Measurements from ENCODE around the gene NACC2.

Gene NACC2

GRCh38 chr9:136137321-136138265 lies 42.5 kb upstream of the NACC2 start:
- H3K36me3 ChIP-seq (ENCODE audit: control insufficient read depth in 2 of 2, insufficient read depth in 1 of 2, low read length in 2 of 2): no peaks in the 10 kb centered on the region
- no peaks in the 10 kb centered on the region for H3K4me1 ChIP-seq (ENCODE audit: control insufficient read depth, insufficient read depth, low read length)
- no peak for TF ChIP-seq ZNF701 (tag by site-specific recombination; IDR thresholded peaks at IDR 0.05)
- peak; percentile 24; the same call in 1 of the 2 replicates for TF ChIP-seq ZNF600 (tag by site-specific recombination; IDR thresholded peaks at IDR 0.05)
- no peak for TF ChIP-seq ZNF157 (tag by site-specific recombination; IDR thresholded peaks at IDR 0.05)
- no peak for TF ChIP-seq ZNF629 (tag by site-specific recombination; IDR thresholded peaks at IDR 0.05)
- no peak overlapping the region for H3K4me3 ChIP-seq (ENCODE audit: low read depth, low read length)
- H3K9me3 ChIP-seq (ENCODE audit: control insufficient read depth, insufficient read depth, low read depth, low read length): no peaks in the 10 kb centered on the region
- CTCF ChIA-PET: interaction anchor here (0.6 to 3.6 kb wide), 31 partner anchors 9 to 698 kb away, joined by 3 to 31 read pairs (median 4); partner anchors contain the start of genes DNLZ and UBAC1
- POLR2A ChIA-PET: no interaction called here
- H3K27ac ChIP-seq (ENCODE audit: extremely low read depth, low read depth, low read length): no peak overlapping the region

DNA sequence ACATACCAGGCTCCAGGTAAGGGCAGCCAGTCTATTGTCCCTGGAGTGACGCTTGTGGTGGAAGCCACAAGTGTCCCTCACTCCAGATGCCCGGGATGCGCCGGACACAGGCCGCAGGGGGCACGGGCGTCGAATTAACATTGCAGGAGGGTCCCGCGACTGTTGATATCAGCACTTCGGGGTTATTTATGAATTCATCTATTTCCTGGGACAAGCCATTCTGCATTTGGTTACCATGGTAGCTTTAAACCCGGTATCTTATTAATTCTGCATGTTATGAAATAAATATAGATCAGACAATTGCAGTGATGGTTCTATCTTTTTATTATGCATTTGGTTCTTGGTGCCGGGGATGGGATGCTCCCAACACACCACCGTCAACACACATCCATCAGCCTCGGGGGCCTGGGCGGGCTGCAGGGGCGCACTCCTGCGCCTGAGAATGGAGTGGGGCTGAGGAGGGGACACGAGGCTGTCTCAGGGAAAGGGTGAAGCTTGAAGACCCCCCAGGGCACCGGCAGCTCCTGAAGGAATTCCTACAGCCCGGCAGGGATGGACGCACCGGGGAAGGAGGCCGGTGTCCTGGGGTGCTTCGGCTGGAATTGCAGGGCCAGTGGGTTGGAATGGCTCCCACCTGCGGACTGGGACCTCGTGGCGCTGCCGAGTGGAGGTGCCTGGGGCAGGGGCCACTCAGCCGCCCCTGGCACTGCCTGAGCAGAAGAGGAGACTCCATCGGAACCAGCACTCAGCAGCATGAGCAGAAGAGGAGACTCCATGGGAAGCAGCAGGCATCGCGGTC lies 41.2 kb upstream of the NACC2 start:
- H3K27ac ChIP-seq (ENCODE audit: extremely low read depth, low read depth, low read length): no peak overlapping the region
- no peaks in the 10 kb centered on the region for H3K4me1 ChIP-seq (ENCODE audit: control insufficient read depth, insufficient read depth, low read length)
- no peak overlapping the region for H3K4me3 ChIP-seq (ENCODE audit: low read depth, low read length)
- 0 out of 2 replicates have a peak, but pooled peaks have one; percentile 19 for TF ChIP-seq SCRT2 (tag by site-specific recombination; IDR thresholded peaks at IDR 0.05)
- TF ChIP-seq, protein P1, sequence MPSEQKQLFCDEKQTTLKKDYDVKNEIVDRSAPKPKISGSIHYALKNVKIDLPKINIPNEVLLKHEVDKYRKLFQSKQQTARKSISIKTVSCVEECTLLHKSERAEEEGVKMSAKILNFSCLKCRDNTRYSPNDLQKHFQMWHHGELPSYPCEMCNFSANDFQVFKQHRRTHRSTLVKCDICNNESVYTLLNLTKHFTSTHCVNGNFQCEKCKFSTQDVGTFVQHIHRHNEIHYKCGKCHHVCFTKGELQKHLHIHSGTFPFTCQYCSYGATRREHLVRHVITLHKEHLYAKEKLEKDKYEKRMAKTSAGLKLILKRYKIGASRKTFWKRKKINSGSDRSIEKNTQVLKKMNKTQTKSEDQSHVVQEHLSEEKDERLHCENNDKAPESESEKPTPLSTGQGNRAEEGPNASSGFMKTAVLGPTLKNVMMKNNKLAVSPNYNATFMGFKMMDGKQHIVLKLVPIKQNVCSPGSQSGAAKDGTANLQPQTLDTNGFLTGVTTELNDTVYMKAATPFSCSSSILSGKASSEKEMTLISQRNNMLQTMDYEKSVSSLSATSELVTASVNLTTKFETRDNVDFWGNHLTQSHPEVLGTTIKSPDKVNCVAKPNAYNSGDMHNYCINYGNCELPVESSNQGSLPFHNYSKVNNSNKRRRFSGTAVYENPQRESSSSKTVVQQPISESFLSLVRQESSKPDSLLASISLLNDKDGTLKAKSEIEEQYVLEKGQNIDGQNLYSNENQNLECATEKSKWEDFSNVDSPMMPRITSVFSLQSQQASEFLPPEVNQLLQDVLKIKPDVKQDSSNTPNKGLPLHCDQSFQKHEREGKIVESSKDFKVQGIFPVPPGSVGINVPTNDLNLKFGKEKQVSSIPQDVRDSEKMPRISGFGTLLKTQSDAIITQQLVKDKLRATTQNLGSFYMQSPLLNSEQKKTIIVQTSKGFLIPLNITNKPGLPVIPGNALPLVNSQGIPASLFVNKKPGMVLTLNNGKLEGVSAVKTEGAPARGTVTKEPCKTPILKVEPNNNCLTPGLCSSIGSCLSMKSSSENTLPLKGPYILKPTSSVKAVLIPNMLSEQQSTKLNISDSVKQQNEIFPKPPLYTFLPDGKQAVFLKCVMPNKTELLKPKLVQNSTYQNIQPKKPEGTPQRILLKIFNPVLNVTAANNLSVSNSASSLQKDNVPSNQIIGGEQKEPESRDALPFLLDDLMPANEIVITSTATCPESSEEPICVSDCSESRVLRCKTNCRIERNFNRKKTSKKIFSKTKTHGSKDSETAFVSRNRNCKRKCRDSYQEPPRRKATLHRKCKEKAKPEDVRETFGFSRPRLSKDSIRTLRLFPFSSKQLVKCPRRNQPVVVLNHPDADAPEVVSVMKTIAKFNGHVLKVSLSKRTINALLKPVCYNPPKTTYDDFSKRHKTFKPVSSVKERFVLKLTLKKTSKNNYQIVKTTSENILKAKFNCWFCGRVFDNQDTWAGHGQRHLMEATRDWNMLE (tag by site-specific recombination; conservative IDR thresholded peaks at IDR 0.05; ENCODE audit: low read depth): no peak
- no peaks in the 10 kb centered on the region for H3K36me3 ChIP-seq (ENCODE audit: control insufficient read depth in 2 of 2, insufficient read depth in 1 of 2, low read length in 2 of 2)
- ChIA-PET POLR2A (no interaction called here), CTCF (interaction anchor here (0.6 to 1.4 kb wide), 6 partner anchors 11 to 665 kb away, joined by 3 to 6 read pairs (median 4); partner anchors contain the start of gene KCNT1)
- no peaks in the 10 kb centered on the region for H3K9me3 ChIP-seq (ENCODE audit: control insufficient read depth, insufficient read depth, low read depth, low read length)

- no peaks in the 10 kb centered on the region for H3K36me3 ChIP-seq (ENCODE audit: control insufficient read depth in 2 of 2, insufficient read depth in 1 of 2, low read length in 2 of 2)
- no peak overlapping the region for H3K4me3 ChIP-seq (ENCODE audit: low read depth, low read length)
- no peak overlapping the region for H3K27ac ChIP-seq (ENCODE audit: extremely low read depth, low read depth, low read length)
- TF ChIP-seq, protein P2, sequence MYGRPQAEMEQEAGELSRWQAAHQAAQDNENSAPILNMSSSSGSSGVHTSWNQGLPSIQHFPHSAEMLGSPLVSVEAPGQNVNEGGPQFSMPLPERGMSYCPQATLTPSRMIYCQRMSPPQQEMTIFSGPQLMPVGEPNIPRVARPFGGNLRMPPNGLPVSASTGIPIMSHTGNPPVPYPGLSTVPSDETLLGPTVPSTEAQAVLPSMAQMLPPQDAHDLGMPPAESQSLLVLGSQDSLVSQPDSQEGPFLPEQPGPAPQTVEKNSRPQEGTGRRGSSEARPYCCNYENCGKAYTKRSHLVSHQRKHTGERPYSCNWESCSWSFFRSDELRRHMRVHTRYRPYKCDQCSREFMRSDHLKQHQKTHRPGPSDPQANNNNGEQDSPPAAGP (tag by site-specific recombination; IDR thresholded peaks at IDR 0.05): no peak
- TF ChIP-seq ZNF449 (tag by site-specific recombination; IDR thresholded peaks at IDR 0.05) (no peak), CTCF (tag by site-specific recombination; IDR thresholded peaks at IDR 0.05) (no peak), ZNF654 (tag by site-specific recombination; IDR thresholded peaks at IDR 0.05; ENCODE audit: low read depth) (no peak), ZIC2 (tag by site-specific recombination; IDR thresholded peaks at IDR 0.05) (peak; percentile 36; the same call in 1 of the 2 replicates), ZNF837 (tag by site-specific recombination; IDR thresholded peaks at IDR 0.05) (no peak)
- no peaks in the 10 kb centered on the region for H3K9me3 ChIP-seq (ENCODE audit: control insufficient read depth, insufficient read depth, low read depth, low read length)
- H3K4me1 ChIP-seq (ENCODE audit: control insufficient read depth, insufficient read depth, low read length): no peaks in the 10 kb centered on the region
- CTCF ChIA-PET: interaction anchor here (0.6 to 1.4 kb wide), 7 partner anchors 12 to 665 kb away, joined by 3 to 6 read pairs (median 4); partner anchors contain the start of gene KCNT1
- POLR2A ChIA-PET: no interaction called here
Measured at GRCh38 chr9:136135326-136136126, 40.4 kb upstream of the NACC2 start.

Data from HEK293 (cell line).